IMR-90 (cell line): ENCODE measurements around the gene MRPL28.

Experiments used
- CEBPB ChIP-seq: IDR thresholded peaks from 2 replicates; pipeline ENCODE4 v1.6.1; 2012; ENCODE audit warnings: low read depth, low read length, improper control_type of control experiment
- CTCF ChIP-seq: conservative IDR thresholded peaks from 2 replicates; pipeline ENCODE4 v1.5.1; 2012; ENCODE audit warnings: mild to moderate bottlenecking, low read depth, low read length, improper control_type of control experiment
- ELK1 ChIP-seq: fragments of 150-350 bp; IDR thresholded peaks from 2 replicates; pipeline ENCODE4 v1.6.1; 2016; ENCODE audit warnings: low read depth, mild to moderate bottlenecking, low read length, moderate library complexity, borderline replicate concordance
- MAFK ChIP-seq: IDR thresholded peaks from 2 replicates; pipeline ENCODE4 v1.6.1; 2012; ENCODE audit warnings: low read depth, low read length, improper control_type of control experiment
- MXI1 ChIP-seq: IDR thresholded peaks from 2 replicates; pipeline ENCODE4 v1.6.1; 2012; ENCODE audit warnings: low read depth, mild to moderate bottlenecking, low read length, moderate library complexity, borderline replicate concordance
- POLR2A ChIP-seq: IDR thresholded peaks from 2 replicates; pipeline ENCODE4 v1.6.1; 2012; ENCODE audit warnings: mild to moderate bottlenecking, low read depth, low read length
- RFX5 ChIP-seq: IDR thresholded peaks from 2 replicates; pipeline ENCODE4 v1.8.0; 2012; ENCODE audit warnings: low read depth, mild to moderate bottlenecking, low read length, moderate library complexity
- USF2 ChIP-seq: fragments of 150-350 bp; IDR thresholded peaks from 2 replicates; pipeline ENCODE4 v1.6.1; 2017; ENCODE audit warnings: mild to moderate bottlenecking, antibody characterized with exemption, low read length, low read depth

- TF ChIP-seq CTCF = no peak
- TF ChIP-seq MAFK = no peak
- TF ChIP-seq USF2 = no peak
- TF ChIP-seq MXI1 = no peak
- TF ChIP-seq ELK1 = no peak
- TF ChIP-seq POLR2A = no peak
- TF ChIP-seq RFX5 = no peak
- no peak for TF ChIP-seq CEBPB
These were observed 36.9 kb upstream of the MRPL28 start for GRCh38 chr16:407253-407652.
